Raji (cell line): ENCODE measurements around the gene ZBTB16.

Experiments used
- POLR2A ChIP-seq: IDR thresholded peaks from 2 replicates; pipeline ENCODE4 v1.6.1; 2011; ENCODE audit warnings: low read depth, low read length, control low read depth; ENCODE audit not compliant: insufficient read depth

Gene ZBTB16

DNA sequence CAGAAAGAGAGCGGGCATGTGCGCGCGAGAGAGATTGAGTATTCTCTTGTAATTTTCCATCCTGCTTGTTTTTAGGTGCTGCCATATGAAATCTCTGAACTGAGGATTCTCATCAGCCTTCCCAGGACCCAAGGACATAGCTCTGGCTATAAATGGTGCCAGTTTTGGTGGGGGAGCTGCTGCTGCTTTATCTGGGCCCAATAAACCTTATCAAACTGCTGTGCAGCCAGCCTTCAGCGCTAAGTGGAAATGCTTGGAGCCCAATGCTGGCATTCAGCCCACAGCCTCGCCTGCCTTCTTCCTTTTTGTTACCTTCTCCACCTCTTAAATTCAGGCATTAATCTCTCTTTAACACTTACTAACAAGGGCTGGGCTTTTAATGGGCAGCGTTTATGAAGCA is 2.4 kb upstream of the ZBTB16 start:
- TF ChIP-seq POLR2A = no peak

DNA sequence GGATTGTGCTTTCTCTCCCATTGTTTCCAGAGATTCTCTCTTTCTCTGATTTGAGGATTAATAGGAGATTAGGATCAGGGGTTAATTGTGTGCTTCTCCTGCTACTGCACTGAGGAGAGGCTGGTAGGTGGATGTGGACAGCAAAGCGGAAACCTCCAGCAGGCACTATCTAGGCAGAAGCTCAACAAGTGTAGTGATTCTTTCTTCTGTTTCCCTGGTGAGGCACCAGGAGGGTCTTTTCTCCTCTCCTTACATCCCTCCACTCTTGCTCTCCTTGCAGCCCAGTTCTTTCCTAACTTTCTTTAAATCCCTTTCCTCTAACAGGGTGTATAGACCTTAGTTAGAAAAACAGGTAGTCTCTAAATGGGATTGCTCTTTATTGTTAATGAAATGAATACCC is 1.9 kb upstream of the ZBTB16 start:
- TF ChIP-seq POLR2A = no peak

GRCh38 chr11:114058026-114058706 is 1.3 kb upstream of the ZBTB16 start:
- no peak for TF ChIP-seq POLR2A

GRCh38 chr11:114058871-114059277 is 637 bp upstream of the ZBTB16 start:
- TF ChIP-seq POLR2A = no peak

GRCh38 chr11:114059984-114060391 is 477 bp downstream of the ZBTB16 start:
- no peak for TF ChIP-seq POLR2A

- no peak for TF ChIP-seq POLR2A
Measured at GRCh38 chr11:114060392-114061047, 1.0 kb downstream of the ZBTB16 start.

DNA sequence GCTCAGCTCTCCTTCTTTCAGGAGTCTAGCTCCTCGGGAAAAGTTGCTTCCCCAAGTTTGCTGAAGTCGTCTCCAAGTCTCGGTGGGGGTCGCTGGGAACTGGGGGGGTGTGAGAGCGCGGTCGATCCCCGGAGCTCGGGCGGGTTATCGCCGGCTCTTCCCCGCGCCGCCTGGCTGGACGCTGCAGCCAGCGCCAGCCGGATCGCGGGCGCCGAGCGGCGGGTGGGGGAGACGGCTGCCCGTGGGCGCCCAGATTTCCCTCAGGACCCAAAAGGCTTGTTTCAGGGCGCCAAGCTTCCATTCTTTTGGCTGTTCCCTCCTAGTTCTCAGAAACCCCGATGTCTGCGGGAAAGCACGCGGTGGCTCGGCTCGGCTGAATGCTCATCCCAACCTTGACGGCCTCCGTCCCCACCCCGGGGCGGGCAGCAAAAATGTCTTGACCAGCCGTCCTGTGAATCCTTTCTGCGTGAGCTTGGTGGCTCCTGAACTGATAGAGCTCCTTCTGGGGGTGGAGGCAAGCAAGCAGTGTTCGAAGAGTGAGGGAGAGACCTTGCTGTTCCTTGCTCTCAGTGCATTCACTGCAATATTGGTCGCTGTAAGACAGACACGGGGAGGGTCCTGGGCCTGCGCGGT is 1.7 kb downstream of the ZBTB16 start:
- no peak for TF ChIP-seq POLR2A

GRCh38 chr11:114061681-114062049 is 2.2 kb downstream of the ZBTB16 start:
- TF ChIP-seq POLR2A = no peak

DNA sequence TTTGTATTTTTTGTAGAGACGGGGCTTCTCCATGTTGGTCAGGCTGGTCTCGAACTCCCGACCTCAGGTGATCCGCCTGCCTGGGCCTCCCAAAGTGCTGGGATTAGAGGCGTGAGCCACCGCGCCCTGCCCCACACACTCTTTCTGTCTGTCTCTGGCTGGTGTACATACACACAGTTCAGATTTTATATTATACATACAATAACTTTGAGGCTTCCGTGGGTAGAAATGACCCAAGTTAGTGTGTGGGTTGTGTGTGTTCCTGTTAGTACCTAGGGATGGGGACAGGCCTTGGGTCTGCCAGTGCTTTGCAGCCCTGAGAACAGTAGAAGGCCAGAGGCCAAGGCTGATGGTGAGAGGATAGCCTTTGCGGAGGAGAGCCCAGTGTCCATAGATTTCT is 2.8 kb downstream of the ZBTB16 start:
- TF ChIP-seq POLR2A = no peak

GRCh38 chr11:114063149-114063828 is 3.8 kb downstream of the ZBTB16 start:
- no peak for TF ChIP-seq POLR2A

GRCh38 chr11:114063829-114064201 is 4.3 kb downstream of the ZBTB16 start:
- no peak for TF ChIP-seq POLR2A

DNA sequence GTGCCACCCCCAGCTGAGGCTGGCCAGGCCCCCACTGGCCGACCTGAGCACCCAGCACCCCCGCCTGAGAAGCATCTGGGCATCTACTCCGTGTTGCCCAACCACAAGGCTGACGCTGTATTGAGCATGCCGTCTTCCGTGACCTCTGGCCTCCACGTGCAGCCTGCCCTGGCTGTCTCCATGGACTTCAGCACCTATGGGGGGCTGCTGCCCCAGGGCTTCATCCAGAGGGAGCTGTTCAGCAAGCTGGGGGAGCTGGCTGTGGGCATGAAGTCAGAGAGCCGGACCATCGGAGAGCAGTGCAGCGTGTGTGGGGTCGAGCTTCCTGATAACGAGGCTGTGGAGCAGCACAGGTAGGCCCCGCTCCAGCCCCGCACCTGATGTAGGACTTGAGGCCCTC is 4.7 kb downstream of the ZBTB16 start:
- TF ChIP-seq POLR2A = no peak

- TF ChIP-seq POLR2A = no peak
Measured at GRCh38 chr11:114065094-114065493, 5.6 kb downstream of the ZBTB16 start.

DNA sequence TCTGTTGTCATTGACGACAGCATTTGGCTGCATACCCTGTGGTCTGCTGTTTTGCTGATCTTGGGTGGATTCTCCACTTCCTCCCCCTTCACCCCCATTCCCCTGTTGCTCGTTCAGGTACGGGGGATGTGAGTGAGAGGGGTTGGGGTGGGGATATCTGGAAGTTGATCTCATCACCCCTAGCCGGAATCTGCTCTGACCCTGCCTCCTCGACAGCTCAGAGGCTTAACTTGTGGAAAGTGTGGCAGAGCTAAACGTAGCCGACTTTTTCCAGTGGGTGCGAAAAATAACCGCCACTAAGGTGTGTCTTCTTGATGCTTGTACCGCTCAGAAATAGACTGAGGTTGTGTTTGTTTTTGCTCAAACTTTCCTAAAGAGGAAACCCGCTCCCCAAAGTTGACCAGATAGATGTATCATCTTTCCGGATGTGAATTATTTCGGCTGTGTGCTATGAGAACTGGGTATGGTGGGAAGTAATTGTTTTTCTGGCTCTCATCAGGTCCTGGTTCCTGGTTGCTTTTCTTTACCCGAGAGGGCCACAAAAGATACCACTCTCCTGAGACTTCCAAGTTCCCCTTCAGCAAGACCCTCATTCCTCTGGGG is 6.6 kb downstream of the ZBTB16 start:
- no peak for TF ChIP-seq POLR2A

DNA sequence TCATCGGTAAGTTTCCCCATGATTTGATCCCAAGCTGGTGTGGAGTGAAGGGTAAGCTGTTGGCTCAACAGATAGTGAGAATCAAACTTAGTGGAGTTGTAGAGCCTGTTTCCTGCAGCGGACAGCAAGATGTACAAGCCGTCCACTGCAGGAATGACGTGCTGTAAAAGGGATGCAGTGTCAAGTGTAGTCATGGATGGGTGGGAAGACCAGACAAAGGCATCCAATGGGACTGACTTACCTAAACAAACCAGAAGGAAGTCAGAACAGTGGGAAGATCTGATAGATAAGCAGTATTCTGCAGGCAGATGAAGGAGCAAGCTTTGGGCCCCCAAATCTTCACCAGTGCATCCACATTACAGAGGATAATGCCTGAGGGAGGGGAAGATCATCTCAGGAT is 8.8 kb downstream of the ZBTB16 start:
- no peak for TF ChIP-seq POLR2A
